Neural progenitor cell (in vitro differentiated cells): ENCODE data around the gene IFIT1B. TPM values are rescaled to one million over a fixed set of nuclear protein-coding genes. Genes with fewer than 3 reads are reported as not detected.
"Not testable (repeated sequence)": the region's sequence is repeated elsewhere in the genome, so short reads cannot be mapped to it uniquely, and the experiment has no call there.

Experiments
- DNase-seq: peaks from one replicate; pipeline ENCODE4 v3.0.0-alpha.2; 2016; ENCODE audit warnings: low spot score
- H2AFZ ChIP-seq: fragments of 200-600 bp; sonication (generic); replicated peaks from 2 replicates; pipeline ENCODE4 v1.6.1; 2016; ENCODE audit warnings: antibody characterized with exemption
- H3F3A ChIP-seq: fragments of 200-600 bp; sonication (generic); 2 replicates; pipeline ENCODE4 v1.6.1; 2016; ENCODE audit warnings: antibody characterized with exemption, low read depth
- H3K27ac ChIP-seq: fragments of 200-600 bp; sonication (generic); 2 replicates; pipeline ENCODE4 v1.5.1; 2016; ENCODE audit warnings: mild to moderate bottlenecking
- H3K27me3 ChIP-seq: fragments of 200-600 bp; sonication (generic); 2 replicates; pipeline ENCODE4 v1.6.1; 2016; ENCODE audit warnings: mild to moderate bottlenecking, moderate library complexity
- H3K36me3 ChIP-seq: fragments of 200-600 bp; sonication (generic); 2 replicates; pipeline ENCODE4 v1.5.1; 2016
- H3K4me1 ChIP-seq: fragments of 200-600 bp; sonication (generic); 2 replicates; pipeline ENCODE4 v1.6.1; 2016; ENCODE audit warnings: mixed run types
- H3K4me2 ChIP-seq: fragments of 200-600 bp; sonication (generic); 2 replicates; pipeline ENCODE4 v1.6.1; 2016
- H3K4me3 ChIP-seq: fragments of 200-600 bp; sonication (generic); 2 replicates; pipeline ENCODE4 v1.5.1; 2016
- H3K79me2 ChIP-seq: fragments of 200-600 bp; sonication (generic); 2 replicates; pipeline ENCODE4 v1.6.1; 2016; ENCODE audit warnings: low read depth
- H3K9ac ChIP-seq: fragments of 200-600 bp; sonication (generic); 2 replicates; pipeline ENCODE4 v1.6.1; 2016
- H3K9me3 ChIP-seq: fragments of 200-600 bp; sonication (generic); 2 replicates; pipeline ENCODE4 v1.5.1; 2016; ENCODE audit warnings: low read depth
- H4K20me1 ChIP-seq: fragments of 200-600 bp; sonication (generic); 2 replicates; pipeline ENCODE4 v1.6.1; 2016; ENCODE audit warnings: low read depth
- H3K27ac Mint-ChIP-seq: 3 replicates; pipeline ENCODE4 v1.8.0; 2021; ENCODE audit warnings: mixed read lengths
- H3K27me3 Mint-ChIP-seq: 2 replicates; pipeline ENCODE4 v1.8.0; 2022; ENCODE audit warnings: low read depth, mild to moderate bottlenecking, inconsistent platforms, moderate library complexity, mixed read lengths; ENCODE audit not compliant: insufficient read depth
- H3K36me3 Mint-ChIP-seq: 3 replicates; pipeline ENCODE4 v1.8.0; 2021; ENCODE audit warnings: mixed read lengths
- H3K4me1 Mint-ChIP-seq: 3 replicates; pipeline ENCODE4 v1.8.0; 2021; ENCODE audit warnings: mixed read lengths
- H3K4me3 Mint-ChIP-seq: 3 replicates; pipeline ENCODE4 v1.8.0; 2021; ENCODE audit warnings: mild to moderate bottlenecking, moderate library complexity, mixed read lengths
- H3K9me3 Mint-ChIP-seq: 3 replicates; pipeline ENCODE4 v1.8.0; 2020; ENCODE audit warnings: mixed read lengths
- EZH2 ChIP-seq: fragments of 200-600 bp; sonication (generic); IDR thresholded peaks from 2 replicates; pipeline ENCODE4 v1.6.1; 2017; ENCODE audit warnings: antibody characterized with exemption, mild to moderate bottlenecking, moderate library complexity
- EZH2phosphoT487 ChIP-seq: fragments of 200-600 bp; sonication (generic); IDR thresholded peaks from 2 replicates; pipeline ENCODE4 v1.6.1; 2017; ENCODE audit warnings: antibody characterized with exemption
- total RNA-seq: library from RNA; depleted of rRNA; stranded (reverse); fragments of >200 nt; gene quantifications from 2 replicates; pipeline ENCODE4 v1.2.3, GENCODE V29; 2015; ENCODE audit warnings: low replicate concordance
- TF ChIP-seq, protein P1 (sequence below): fragments of 200-600 bp; sonication (generic); IDR thresholded peaks from 2 replicates; pipeline ENCODE4 v1.5.1; 2017; ENCODE audit warnings: antibody characterized with exemption, mild to moderate bottlenecking

The IFIT1B gene
- not detected in 2 replicates for total RNA-seq

DNA sequence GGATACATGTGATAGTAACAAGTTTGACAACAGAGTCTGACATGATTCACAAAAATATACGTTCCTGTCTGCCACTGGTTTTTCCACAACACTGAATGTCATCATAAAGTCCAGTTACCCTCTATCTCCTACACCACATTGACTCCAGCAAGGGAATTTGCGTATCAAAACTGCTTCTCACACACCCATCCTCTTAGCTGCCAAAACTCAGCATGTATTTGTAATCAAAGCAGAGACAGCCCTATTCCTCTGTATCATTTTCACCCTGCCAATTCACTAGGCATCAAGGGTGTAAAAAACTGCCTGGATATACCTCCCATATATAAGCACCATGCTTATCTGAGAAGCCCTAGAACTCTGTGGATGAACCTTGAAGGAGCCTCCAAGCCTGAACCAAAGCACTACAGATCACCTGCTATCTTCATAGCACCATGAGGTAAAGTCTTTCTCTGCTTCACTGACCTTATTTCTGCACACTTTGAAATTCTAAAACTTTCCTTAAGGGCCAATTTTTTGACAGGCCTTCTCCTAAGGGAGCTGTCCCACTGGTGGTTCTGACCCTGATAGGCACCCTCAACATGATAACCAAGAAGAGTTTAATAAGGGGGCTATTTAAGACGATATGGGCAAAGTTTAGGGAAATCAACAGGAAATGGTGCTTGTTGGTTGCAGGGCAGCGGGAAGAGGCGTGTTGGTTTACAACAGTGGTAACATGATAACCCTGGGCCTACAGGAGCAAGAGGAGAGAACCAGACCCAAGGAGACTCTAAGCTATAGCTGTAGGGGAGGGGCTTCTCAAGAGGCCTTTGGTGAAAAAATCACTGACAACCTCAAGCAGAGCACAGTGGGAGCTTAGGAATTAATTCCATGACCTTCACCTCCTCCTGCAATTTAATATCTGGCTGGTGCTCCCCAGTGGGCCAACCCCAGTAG is at the start of gene IFIT1B:
TSS of gene IFIT1B (plus strand) at position 352 of the 933 bp plus-strand sequence. CDS start at position 432, 80 bp downstream.
- H3K4me3 Mint-ChIP-seq: no peak within 1 kb of the TSS
- H3K27me3 ChIP-seq: no peaks in the 10 kb centered on the region
- H3K79me2 ChIP-seq: no peaks in the 10 kb centered on the region
- H3K4me2 ChIP-seq: no peak within 1 kb of the TSS
- no peaks in the 10 kb centered on the region for H4K20me1 ChIP-seq
- H3K4me3 ChIP-seq: no peak within 1 kb of the TSS
- H3K4me1 ChIP-seq: no peaks in the 10 kb centered on the region
- no peak within 1 kb of the TSS for H3K9ac ChIP-seq
- H3K9me3 ChIP-seq: no peaks in the 10 kb centered on the region
- H3K36me3 Mint-ChIP-seq: no peaks in the 10 kb centered on the region
- H3K27ac ChIP-seq: no peak within 1 kb of the TSS
- H3F3A ChIP-seq: no peaks in the 10 kb centered on the region
- H3K27me3 Mint-ChIP-seq: peaks cover 3% of the 10 kb centered on the region
- no peak for DNase-seq
- no peaks in the 10 kb centered on the region for H3K36me3 ChIP-seq
- TF ChIP-seq EZH2 (no peak), EZH2phosphoT487 (no peak)
- TF ChIP-seq, protein P1, sequence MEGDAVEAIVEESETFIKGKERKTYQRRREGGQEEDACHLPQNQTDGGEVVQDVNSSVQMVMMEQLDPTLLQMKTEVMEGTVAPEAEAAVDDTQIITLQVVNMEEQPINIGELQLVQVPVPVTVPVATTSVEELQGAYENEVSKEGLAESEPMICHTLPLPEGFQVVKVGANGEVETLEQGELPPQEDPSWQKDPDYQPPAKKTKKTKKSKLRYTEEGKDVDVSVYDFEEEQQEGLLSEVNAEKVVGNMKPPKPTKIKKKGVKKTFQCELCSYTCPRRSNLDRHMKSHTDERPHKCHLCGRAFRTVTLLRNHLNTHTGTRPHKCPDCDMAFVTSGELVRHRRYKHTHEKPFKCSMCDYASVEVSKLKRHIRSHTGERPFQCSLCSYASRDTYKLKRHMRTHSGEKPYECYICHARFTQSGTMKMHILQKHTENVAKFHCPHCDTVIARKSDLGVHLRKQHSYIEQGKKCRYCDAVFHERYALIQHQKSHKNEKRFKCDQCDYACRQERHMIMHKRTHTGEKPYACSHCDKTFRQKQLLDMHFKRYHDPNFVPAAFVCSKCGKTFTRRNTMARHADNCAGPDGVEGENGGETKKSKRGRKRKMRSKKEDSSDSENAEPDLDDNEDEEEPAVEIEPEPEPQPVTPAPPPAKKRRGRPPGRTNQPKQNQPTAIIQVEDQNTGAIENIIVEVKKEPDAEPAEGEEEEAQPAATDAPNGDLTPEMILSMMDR: no peak
- H3K27ac Mint-ChIP-seq: no peak within 1 kb of the TSS
- H3K9me3 Mint-ChIP-seq: no peaks in the 10 kb centered on the region
- peaks cover 15% of the 10 kb centered on the region for H3K4me1 Mint-ChIP-seq
- H2AFZ ChIP-seq: no peak within 1 kb of the TSS

- H3K27ac Mint-ChIP-seq: no peak overlapping the region
- no peaks in the 10 kb centered on the region for H3K36me3 Mint-ChIP-seq
- Histone ChIP-seq H3K9ac (no peak overlapping the region), H3K9me3 (no peaks in the 10 kb centered on the region), H3F3A (peaks cover 13% of the 10 kb centered on the region), H3K27ac (no peak overlapping the region), H3K27me3 (no peaks in the 10 kb centered on the region), H3K4me1 (peaks cover 36% of the 10 kb centered on the region), H3K4me2 (no peak overlapping the region), H3K4me3 (no peak overlapping the region), H3K79me2 (no peaks in the 10 kb centered on the region), H4K20me1 (no peaks in the 10 kb centered on the region), H2AFZ (no peak overlapping the region), H3K36me3 (no peaks in the 10 kb centered on the region)
- H3K27me3 Mint-ChIP-seq: peaks cover 11% of the 10 kb centered on the region
- TF ChIP-seq EZH2phosphoT487 (no peak), EZH2 (no peak)
- TF ChIP-seq, protein P1: no peak
- DNase-seq: no peak
- H3K4me1 Mint-ChIP-seq: peaks cover 51% of the 10 kb centered on the region
- no peaks in the 10 kb centered on the region for H3K9me3 Mint-ChIP-seq
- H3K4me3 Mint-ChIP-seq: no peak overlapping the region
These were observed 48.7 kb upstream of the IFIT1B start for GRCh38 chr10:89329151-89329550.

DNA sequence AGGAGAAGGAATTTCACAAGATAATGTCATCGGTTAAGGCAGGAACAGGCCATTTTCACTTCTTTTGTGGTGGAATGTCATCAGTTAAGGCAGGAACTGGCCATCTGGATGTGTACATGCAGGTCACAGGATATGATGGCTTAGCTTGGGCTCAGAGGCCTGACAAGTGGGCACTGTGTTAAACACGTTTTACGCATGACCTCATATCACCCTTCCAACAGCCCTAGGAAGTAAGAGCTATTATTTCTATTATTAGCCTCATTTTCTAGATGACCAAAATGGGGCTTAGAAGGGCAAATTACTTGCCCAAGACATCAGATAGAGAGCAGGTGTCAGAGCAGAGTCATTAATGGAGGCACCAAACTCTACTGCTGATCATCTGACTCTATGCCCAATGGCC is 47.8 kb upstream of the IFIT1B start:
- H3K4me1 ChIP-seq: peaks cover 36% of the 10 kb centered on the region
- not testable (repeated sequence) for H4K20me1 ChIP-seq, H3K4me2 ChIP-seq, H3K36me3 ChIP-seq, H3K27ac Mint-ChIP-seq, H2AFZ ChIP-seq, H3K4me3 ChIP-seq, H3K79me2 ChIP-seq, H3K9ac ChIP-seq, H3K27me3 ChIP-seq, H3K9me3 Mint-ChIP-seq, H3K9me3 ChIP-seq, DNase-seq, H3K4me3 Mint-ChIP-seq, H3K27ac ChIP-seq, H3K36me3 Mint-ChIP-seq
- peaks cover 52% of the 10 kb centered on the region for H3K4me1 Mint-ChIP-seq
- H3K27me3 Mint-ChIP-seq: peaks cover 11% of the 10 kb centered on the region
- peaks cover 13% of the 10 kb centered on the region for H3F3A ChIP-seq
